Activated T-helper 1 cell treated with anti-CD3 and anti-CD28 coated beads, Interleukin-2, amount 50 U/mL, for 16 hours (primary cell): ENCODE data around the gene C19orf73.
"Not testable (repeated sequence)": the region's sequence is repeated elsewhere in the genome, so short reads cannot be mapped to it uniquely, and the experiment has no call there.

ENCODE experiments used
- DNase-seq, 2 donors: peaks; one replicate each; pipeline ENCODE4 v3.0.0-alpha.2; 2020; ENCODE audit warnings: low read depth in 1 of 2, low spot score in 1 of 2

The C19orf73 gene

GRCh38 chr19:49123285-49123684, 4.3 kb upstream of the C19orf73 start:
- not testable (repeated sequence) for DNase-seq

GRCh38 chr19:49121841-49122240, 2.9 kb upstream of the C19orf73 start:
- not testable (repeated sequence) for DNase-seq

DNA sequence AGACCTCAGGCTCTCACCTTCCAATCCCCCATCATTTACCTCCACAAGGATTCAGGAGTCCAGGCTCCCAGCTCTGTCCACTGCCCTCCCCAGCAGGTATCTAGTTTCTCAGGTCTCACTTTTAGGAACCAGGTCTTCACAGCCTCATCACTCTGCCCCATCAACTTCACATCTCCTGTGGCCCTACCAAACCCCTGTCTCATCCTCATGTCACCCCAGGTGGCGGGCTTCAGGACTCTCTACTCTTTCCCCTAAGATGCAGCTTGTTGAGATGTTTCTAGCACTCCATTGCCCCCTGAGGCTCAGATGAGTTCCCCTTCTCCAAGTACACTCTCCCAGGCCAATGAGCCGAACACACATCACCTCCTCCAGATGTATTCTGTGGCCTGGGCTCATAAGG, 1.9 kb upstream of the C19orf73 start:
- DNase-seq, result no peak

DNA sequence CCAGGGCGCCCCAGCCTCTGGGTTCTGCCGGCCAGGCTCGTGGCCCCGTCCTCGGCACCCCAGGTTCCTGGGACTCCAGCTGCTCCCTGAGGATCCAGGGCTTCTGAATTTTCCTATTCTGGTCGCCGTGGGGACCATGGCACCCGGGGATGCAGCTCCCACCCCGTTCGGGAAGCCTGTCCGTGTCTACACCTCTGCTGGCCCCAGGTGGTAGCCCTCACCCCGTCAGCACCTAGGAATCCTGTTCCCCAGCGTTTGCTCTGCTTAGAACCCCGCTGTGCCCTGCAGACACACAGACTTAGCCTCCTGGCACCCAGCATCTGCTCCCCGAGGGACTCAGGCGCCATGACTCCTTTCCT, 1.4 kb upstream of the C19orf73 start:
- no peak for DNase-seq

- DNase-seq, result no peak
Measured at GRCh38 chr19:49119411-49120324, 725 bp upstream of the C19orf73 start, which contains the start of gene PPFIA3. PPFIA3 (plus strand) TSS chr19:49119544; CDS start chr19:49127874, 8,330 bp downstream.

DNA sequence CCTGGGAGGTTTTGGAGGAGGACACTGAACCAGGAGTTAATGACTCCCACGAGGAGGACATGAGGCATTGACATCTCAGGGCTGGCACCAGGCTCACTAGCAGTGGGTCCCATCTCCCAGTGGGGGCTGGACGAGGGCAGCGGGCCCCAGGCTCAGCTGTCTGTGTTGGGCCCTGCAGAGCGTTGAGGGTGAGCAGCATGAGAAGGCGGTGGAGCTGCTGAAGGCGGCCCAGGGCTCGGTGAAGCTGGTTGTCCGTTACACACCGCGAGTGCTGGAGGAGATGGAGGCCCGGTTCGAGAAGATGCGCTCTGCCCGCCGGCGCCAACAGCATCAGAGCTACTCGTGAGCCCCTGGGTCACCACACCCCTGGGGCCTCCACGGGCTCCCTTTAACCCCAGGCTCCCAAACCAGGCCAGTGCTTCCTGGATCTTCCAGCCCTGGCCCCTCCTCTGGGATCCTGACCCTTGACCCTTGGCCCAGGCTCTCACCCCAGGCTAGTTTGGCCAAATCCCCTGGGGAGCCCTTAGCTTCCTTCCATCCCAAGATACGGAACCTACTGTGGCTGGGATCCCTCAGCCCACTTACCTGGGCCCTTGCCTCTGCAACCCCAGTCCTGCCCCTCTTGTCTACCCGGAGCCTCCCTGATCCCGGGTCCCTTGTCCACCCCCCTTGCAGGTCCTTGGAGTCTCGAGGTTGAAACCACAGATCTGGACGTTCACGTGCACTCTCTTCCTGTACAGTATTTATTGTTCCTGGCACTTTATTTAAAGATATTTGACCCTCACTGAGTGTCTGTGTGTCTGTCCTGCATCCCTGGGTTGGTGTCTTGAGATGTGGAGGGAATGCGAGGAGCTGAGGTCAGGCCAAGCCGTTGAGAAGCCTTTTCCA, 1.0 kb downstream of the C19orf73 start:
- DNase-seq, result no peak

DNA sequence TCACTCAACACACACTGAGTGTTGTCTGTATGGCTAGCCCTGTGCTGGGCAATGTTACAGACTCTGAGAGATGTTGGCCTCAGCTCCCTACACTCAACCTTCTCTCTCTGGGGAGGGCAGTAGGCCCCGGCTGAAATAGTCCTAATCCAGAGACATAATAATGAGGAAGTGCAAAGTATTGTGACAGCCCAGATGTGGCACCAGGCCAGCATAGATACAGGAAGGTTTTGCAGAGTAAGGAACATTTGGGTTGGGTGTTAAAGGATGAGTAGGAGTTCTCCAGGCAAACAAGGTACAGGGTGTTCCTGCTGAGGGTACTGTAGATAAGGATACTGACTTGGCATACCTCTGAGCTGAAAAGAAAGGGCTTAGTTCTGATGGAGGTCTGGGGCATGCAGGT, 2.4 kb downstream of the C19orf73 start:
- DNase-seq, result no peak

- peak in 1 of 2 donors; percentile 19 for DNase-seq
Measured at GRCh38 chr19:49114630-49115363, 4.1 kb downstream of the C19orf73 start.

GRCh38 chr19:49113762-49114629, 4.9 kb downstream of the C19orf73 start, which contains the start of gene LIN7B:
LIN7B (plus strand) TSS chr19:49114370; CDS start chr19:49114405, 35 bp downstream.
- DNase-seq, result peak; percentile 39 to 69

GRCh38 chr19:49111218-49111998, 7.5 kb downstream of the C19orf73 start:
- no peak for DNase-seq

- DNase-seq, result no peak
Measured at GRCh38 chr19:49110567-49110966, 8.4 kb downstream of the C19orf73 start.

DNA sequence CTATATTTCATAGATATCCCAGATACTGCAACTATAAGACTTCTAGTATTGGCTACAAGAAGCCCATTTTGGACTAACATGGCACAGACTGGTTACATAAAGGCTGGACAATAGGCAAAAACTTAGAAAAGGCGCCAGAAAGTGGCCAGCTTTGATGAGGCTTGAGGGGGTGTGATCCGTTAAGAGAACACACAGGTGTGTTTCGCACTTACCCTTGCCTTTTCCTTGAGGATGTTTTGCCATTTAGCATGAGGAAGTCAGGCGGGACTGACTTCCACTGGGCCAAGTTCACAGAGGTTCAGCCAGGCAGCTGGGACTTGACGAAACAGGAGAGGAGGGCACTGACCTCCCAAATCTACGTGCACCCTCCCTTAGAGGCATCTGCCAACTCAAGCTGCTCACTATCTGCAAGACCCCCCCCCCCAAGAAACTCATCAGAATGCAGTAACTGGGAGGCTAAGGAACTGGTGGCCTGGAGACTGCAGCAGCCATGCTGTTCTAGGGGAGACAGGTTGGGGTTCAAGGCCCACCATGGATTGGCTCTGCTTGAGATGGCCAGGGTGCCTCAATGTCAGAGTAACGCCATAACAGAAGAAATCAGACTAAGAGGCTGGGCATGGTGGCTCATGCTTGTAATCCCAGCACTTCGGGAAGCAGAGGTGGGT, 9.2 kb downstream of the C19orf73 start:
- DNase-seq, result no peak

GRCh38 chr19:49109051-49109450, 9.9 kb downstream of the C19orf73 start:
- DNase-seq, result no peak

GRCh38 chr19:49107625-49108459, 11.1 kb downstream of the C19orf73 start:
- DNase-seq, result no peak

DNA sequence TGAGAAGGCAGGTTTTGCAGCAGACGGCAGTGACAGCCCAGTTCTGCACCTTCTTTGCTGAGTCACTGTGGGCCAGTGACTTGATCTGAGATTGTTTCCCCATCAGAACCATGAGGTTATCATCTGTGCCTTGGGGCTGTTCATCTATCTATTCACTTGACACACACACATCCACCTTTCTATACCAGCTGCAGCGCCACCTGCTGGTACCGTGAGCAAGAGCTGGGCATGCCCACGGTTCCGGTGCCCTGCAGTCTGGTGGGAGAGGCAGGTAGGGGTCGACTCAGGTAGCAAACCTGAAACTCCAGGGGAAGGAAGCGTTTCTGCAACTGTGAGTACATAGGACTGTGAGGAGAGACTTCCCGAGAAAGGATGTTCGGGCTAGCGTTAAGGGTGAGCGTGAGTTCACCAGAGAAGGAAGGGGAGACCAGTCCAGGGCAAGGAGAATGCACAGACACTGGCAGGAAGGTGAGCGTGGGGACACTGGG, 12.3 kb downstream of the C19orf73 start:
- DNase-seq, result peak; percentile 46 to 48

DNA sequence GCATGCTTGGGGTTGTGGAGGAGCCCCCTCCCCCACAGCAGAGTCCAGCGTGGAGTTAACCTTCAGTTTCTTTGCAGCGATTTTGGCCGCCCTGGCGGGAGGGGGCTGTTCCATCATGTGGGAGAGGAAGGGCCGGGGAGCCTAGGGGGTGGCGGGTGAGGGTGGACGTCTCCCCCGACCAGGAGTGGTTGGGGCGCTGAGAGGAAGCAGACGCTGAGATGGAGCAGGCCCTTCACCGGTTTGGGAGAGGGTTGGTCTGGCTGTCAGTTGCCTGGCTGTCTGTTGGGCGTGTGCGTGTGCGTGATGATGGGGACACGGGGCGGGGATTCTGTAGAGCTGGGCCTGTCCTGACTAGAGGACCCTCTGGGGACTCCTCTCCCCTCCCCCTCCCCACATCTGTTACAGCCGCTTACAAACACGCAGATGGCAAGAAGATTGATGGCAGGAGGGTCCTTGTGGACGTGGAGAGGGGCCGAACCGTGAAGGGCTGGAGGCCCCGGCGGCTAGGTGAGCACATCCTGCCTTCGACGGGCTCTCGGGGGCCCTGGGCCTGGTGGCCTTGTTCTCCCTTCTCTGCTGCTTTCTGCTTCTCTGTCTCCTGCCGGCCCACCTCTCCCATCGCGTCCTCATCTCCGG, 14.6 kb downstream of the C19orf73 start:
- DNase-seq, result no peak
